Astrocyte of the spinal cord (primary cell): ENCODE data around the gene STPG3.

ENCODE experiments used
- DNase-seq: peaks from one replicate; pipeline ENCODE4 v3.0.0; 2011; ENCODE audit warnings: low read depth, low spot score
- H3K4me3 ChIP-seq: 2 replicates; pipeline ENCODE4 v1.5.1; 2011; ENCODE audit warnings: low read depth, mild to moderate bottlenecking, low read length, moderate library complexity
- CTCF ChIP-seq: IDR thresholded peaks from 2 replicates; pipeline ENCODE4 v1.5.1; 2012; ENCODE audit warnings: low read depth, mild to moderate bottlenecking, low read length, inconsistent platforms
- in situ Hi-C: cut with HindIII; loops from 2 replicates; pipeline ENCODE4 v1.10.0; 2017; ENCODE audit warnings: low sequenced_read_pairs

The STPG3 gene

GRCh38 chr9:137296670-137297664 lies 45.9 kb downstream of the STPG3 start:
- DNase-seq = peak; percentile 56
- in situ Hi-C loops = no loop called here
- no peak for TF ChIP-seq CTCF
- no peak overlapping the region for H3K4me3 ChIP-seq

DNA sequence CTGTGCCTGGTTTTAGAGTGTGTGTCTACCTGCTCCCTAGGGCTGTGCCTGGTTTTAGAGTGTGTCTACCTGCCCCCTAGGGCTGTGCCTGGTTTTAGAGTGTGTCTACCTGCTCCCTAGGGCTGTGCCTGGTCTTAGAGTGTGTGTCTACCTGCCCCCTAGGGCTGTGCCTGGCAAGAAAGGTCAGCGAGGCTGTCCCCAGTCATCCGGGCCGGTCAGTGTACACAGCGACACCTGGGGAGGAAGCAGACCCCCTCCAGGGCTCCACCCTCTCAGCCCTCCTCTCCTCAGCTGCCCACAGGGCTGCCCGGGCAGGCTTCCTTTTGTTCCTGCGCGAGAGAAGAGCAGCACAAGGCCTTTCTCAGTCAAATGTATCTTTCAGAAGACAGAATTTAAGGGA lies 46.9 kb downstream of the STPG3 start:
- TF ChIP-seq CTCF = no peak
- in situ Hi-C loops = no loop called here
- no peak overlapping the region for H3K4me3 ChIP-seq
- DNase-seq = no peak

DNA sequence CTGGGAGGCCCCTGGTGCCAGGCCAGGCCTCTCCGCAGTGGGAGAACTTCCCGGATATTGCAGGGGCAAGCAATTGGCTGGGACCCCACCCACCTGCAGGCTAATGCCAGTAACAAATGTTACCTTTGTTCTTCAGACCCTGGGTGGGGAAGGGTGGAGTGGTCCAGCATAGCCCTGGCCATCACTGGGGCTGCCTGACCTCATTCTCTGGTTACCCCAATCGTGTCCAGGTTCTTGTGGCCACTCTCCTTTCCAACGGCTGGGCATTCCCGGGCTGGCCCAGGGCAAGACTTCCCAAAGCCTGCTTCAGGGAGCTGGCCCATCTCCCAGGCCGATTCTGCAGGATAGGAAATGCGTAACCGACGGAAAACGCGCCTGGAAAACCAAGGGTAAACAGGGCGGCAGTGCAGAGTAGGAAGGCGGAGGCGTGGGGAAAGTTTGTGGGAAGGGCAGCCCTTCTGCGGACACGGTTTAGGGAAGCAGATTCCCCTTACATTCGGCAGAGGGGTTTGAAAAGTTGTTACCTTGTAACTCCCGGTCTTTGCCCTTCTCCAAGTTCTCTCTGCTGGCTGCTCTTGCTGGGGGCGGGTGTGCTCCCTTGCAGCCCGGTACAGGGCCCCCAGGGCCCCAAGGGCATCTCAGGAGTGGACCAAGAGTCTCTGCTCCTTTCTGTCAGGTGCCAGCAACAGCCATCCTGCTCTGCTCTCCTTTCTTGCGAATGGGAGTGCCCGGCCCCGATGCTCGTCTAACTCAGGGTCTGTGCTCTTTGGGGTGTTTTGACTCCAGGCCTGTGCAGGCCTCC lies 47.5 kb downstream of the STPG3 start:
- no peak overlapping the region for H3K4me3 ChIP-seq
- TF ChIP-seq CTCF = no peak
- no peak for DNase-seq
- in situ Hi-C loops = no loop called here

DNA sequence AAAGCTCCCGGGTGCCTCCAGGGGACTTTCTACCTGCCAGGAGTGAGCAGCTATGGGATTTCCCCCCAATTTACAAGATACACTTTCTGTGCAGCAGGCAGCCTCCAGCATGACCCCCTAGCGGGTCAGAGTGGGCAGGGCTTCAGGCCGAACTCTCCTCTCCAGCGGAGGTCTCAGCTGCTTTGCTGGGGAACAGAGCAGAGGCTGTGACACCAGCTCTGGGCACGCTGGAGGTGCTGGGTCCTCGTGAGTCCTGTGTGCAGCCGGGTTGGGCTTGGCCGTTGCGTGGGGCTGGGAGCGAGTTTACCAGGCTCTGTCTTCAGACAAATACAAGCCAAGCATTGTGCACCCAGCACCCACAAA lies 48.1 kb downstream of the STPG3 start:
- no peak overlapping the region for H3K4me3 ChIP-seq
- TF ChIP-seq CTCF = no peak
- in situ Hi-C loops = no loop called here
- no peak for DNase-seq

- in situ Hi-C loops = no loop called here
- no peak for TF ChIP-seq CTCF
- no peak overlapping the region for H3K4me3 ChIP-seq
- DNase-seq = no peak
These were observed 48.9 kb downstream of the STPG3 start for GRCh38 chr9:137299938-137300337.

GRCh38 chr9:137300567-137301080 lies 49.5 kb downstream of the STPG3 start:
- H3K4me3 ChIP-seq = peak overlapping the region; percentile 37
- no peak for TF ChIP-seq CTCF

More at GRCh38 chr9:137300567-137301080, 49.5 kb downstream of the STPG3 start:
- in situ Hi-C loops = no loop called here
- peak; percentile 32 for DNase-seq
